Loucy (cell line): Measurements from ENCODE around the gene ARHGAP24.

Experiments used
- H2AFZ ChIP-seq: fragments of 200-600 bp; sonication (generic); 2 replicates; pipeline ENCODE4 v1.6.0; 2016; ENCODE audit warnings: antibody characterized with exemption, mild to moderate bottlenecking, low read length, moderate library complexity
- H3F3A ChIP-seq: fragments of 200-600 bp; 2 replicates; pipeline ENCODE4 v1.6.0; 2016; ENCODE audit warnings: antibody characterized with exemption, low read depth, mild to moderate bottlenecking
- H3K27me3 ChIP-seq: fragments of 200-600 bp; sonication (generic); 2 replicates; pipeline ENCODE4 v1.6.1; 2014; ENCODE audit warnings: low read length, mild to moderate bottlenecking; ENCODE audit not compliant: insufficient read depth, poor library complexity, severe bottlenecking
- H3K36me3 ChIP-seq: fragments of 200-600 bp; sonication (generic); 2 replicates; pipeline ENCODE4 v1.6.1; 2016; ENCODE audit warnings: low read length; ENCODE audit not compliant: insufficient read depth
- H3K4me1 ChIP-seq: fragments of 200-600 bp; sonication (generic); 2 replicates; pipeline ENCODE4 v1.5.1; 2014; ENCODE audit warnings: low read length, mild to moderate bottlenecking; ENCODE audit not compliant: insufficient read depth, poor library complexity, severe bottlenecking
- H3K4me2 ChIP-seq: fragments of 200-600 bp; sonication (generic); 2 replicates; pipeline ENCODE4 v1.6.0; 2014; ENCODE audit warnings: antibody characterized with exemption, low read length, low read depth, mild to moderate bottlenecking; ENCODE audit not compliant: poor library complexity, severe bottlenecking
- H3K4me3 ChIP-seq: fragments of 200-600 bp; sonication (generic); 2 replicates; pipeline ENCODE4 v1.5.1; 2014; ENCODE audit warnings: low read length, mild to moderate bottlenecking, mixed read lengths; ENCODE audit not compliant: poor library complexity, severe bottlenecking
- H3K79me2 ChIP-seq: fragments of 200-600 bp; sonication (generic); 2 replicates; pipeline ENCODE4 v1.6.1; 2014; ENCODE audit warnings: low read length; ENCODE audit not compliant: insufficient read depth
- H3K9ac ChIP-seq: fragments of 200-600 bp; sonication (generic); 2 replicates; pipeline ENCODE4 v1.6.0; 2014; ENCODE audit warnings: mild to moderate bottlenecking, low read depth, low read length, moderate library complexity; ENCODE audit not compliant: poor library complexity, severe bottlenecking
- H3K9me2 ChIP-seq: fragments of 200-600 bp; sonication (generic); replicated peaks from 2 replicates; pipeline ENCODE4 v1.6.1; 2016; ENCODE audit warnings: low read depth, low read length, mixed read lengths
- H3K9me3 ChIP-seq: fragments of 200-600 bp; sonication (generic); 2 replicates; pipeline ENCODE4 v1.6.1; 2014; ENCODE audit warnings: mild to moderate bottlenecking, antibody characterized with exemption, low read length, low read depth; ENCODE audit not compliant: insufficient read depth
- H4K20me1 ChIP-seq: fragments of 200-600 bp; sonication (generic); 2 replicates; pipeline ENCODE4 v1.6.0; 2014; ENCODE audit warnings: antibody characterized with exemption, low read length, mild to moderate bottlenecking; ENCODE audit not compliant: insufficient read depth, poor library complexity, severe bottlenecking
- CTCF ChIP-seq: fragments of 200-600 bp; sonication (generic); conservative IDR thresholded peaks from 2 replicates; pipeline ENCODE4 v1.5.1; 2014; ENCODE audit warnings: mild to moderate bottlenecking, antibody characterized with exemption, low read length
- EZH2phosphoT487 ChIP-seq: fragments of 200-600 bp; IDR thresholded peaks from 2 replicates; pipeline ENCODE4 v1.6.1; 2018; ENCODE audit warnings: antibody characterized with exemption, mild to moderate bottlenecking, moderate library complexity, borderline replicate concordance

ARHGAP24 gene

GRCh38 chr4:85870298-85871083 is 395.5 kb downstream of the ARHGAP24 start:
- Histone ChIP-seq H3K27me3 (no peaks in the 10 kb centered on the region), H3K4me3 (no peak overlapping the region), H2AFZ (no peak overlapping the region), H3K9ac (no peak overlapping the region), H3K4me2 (no peak overlapping the region), H3K4me1 (no peaks in the 10 kb centered on the region), H4K20me1 (no peaks in the 10 kb centered on the region), H3K9me3 (no peaks in the 10 kb centered on the region), H3F3A (no peaks in the 10 kb centered on the region), H3K36me3 (no peaks in the 10 kb centered on the region), H3K9me2 (no peaks in the 10 kb centered on the region), H3K79me2 (no peaks in the 10 kb centered on the region)
- no peak for TF ChIP-seq CTCF
- no peak for TF ChIP-seq EZH2phosphoT487

- TF ChIP-seq CTCF: no peak
- no peak for TF ChIP-seq EZH2phosphoT487
These were observed 398.6 kb downstream of the ARHGAP24 start for GRCh38 chr4:85873566-85873965.

GRCh38 chr4:85879518-85879917 is 404.6 kb downstream of the ARHGAP24 start:
- TF ChIP-seq CTCF (no peak), EZH2phosphoT487 (no peak)
- H3K4me3 ChIP-seq: no peak overlapping the region
- H3K79me2 ChIP-seq: no peaks in the 10 kb centered on the region
- H3K36me3 ChIP-seq: no peaks in the 10 kb centered on the region
- peaks cover 17% of the 10 kb centered on the region for H3K4me1 ChIP-seq
- no peaks in the 10 kb centered on the region for H3K9me3 ChIP-seq
- H3F3A ChIP-seq: no peaks in the 10 kb centered on the region
- no peak overlapping the region for H3K9ac ChIP-seq
- no peaks in the 10 kb centered on the region for H4K20me1 ChIP-seq
- no peak overlapping the region for H2AFZ ChIP-seq
- no peaks in the 10 kb centered on the region for H3K27me3 ChIP-seq
- H3K4me2 ChIP-seq: no peak overlapping the region
- no peaks in the 10 kb centered on the region for H3K9me2 ChIP-seq

More at GRCh38 chr4:85873566-85873965, 398.6 kb downstream of the ARHGAP24 start:
- H3K27me3 ChIP-seq: no peaks in the 10 kb centered on the region
- no peak overlapping the region for H3K4me2 ChIP-seq
- no peak overlapping the region for H2AFZ ChIP-seq
- H3K4me3 ChIP-seq: no peak overlapping the region
- H3K9me3 ChIP-seq: no peaks in the 10 kb centered on the region
- no peaks in the 10 kb centered on the region for H3F3A ChIP-seq
- H3K79me2 ChIP-seq: no peaks in the 10 kb centered on the region
- no peaks in the 10 kb centered on the region for H3K9me2 ChIP-seq
- no peaks in the 10 kb centered on the region for H3K4me1 ChIP-seq
- no peaks in the 10 kb centered on the region for H3K36me3 ChIP-seq
- no peaks in the 10 kb centered on the region for H4K20me1 ChIP-seq
- no peak overlapping the region for H3K9ac ChIP-seq
